Transverse colon (tissue), 4 donors: ENCODE measurements around the gene ZNF559. TPM values are rescaled to one million over a fixed set of nuclear protein-coding genes. Genes with fewer than 3 reads are reported as not detected.

Experiments
- DNase-seq: peaks from one replicate; pipeline ENCODE4 v3.0.0-alpha.2; 2019
- H3K27ac ChIP-seq, 4 donors: fragments of 200-600 bp; sonication (generic); 2 replicates each; pipeline ENCODE4 v1.5.1; 2016 to 2018; ENCODE audit warnings: inconsistent platforms in 4 of 4
- H3K27me3 ChIP-seq: fragments of 200-600 bp; sonication (generic); 2 replicates; pipeline ENCODE4 v1.5.1; 2017; ENCODE audit warnings: inconsistent platforms
- H3K36me3 ChIP-seq, 4 donors: fragments of 200-600 bp; sonication (generic); 2 replicates each; pipeline ENCODE4 v1.5.1; 2017 to 2019; ENCODE audit warnings: inconsistent platforms in 4 of 4
- H3K4me1 ChIP-seq, 4 donors: fragments of 200-600 bp; sonication (generic); 2 replicates each; pipeline ENCODE4 v1.5.1; 2017 to 2020; ENCODE audit warnings: inconsistent platforms in 4 of 4
- H3K4me3 ChIP-seq, 4 donors: fragments of 200-600 bp; sonication (generic); 1 replicate in 1 of 4; 2 replicates in 3 of 4; pipeline versions ENCODE4 v1.5.1 to v1.6.1; 2017 to 2019; ENCODE audit warnings: inconsistent platforms in 4 of 4
- H3K9me3 ChIP-seq, 2 donors: fragments of 200-600 bp; sonication (generic); 2 replicates each; pipeline ENCODE4 v1.5.1; 2017 to 2019; ENCODE audit warnings: inconsistent platforms in 2 of 2
- CTCF ChIP-seq, 5 experiments: fragments of 200-600 bp in 3 of 5; fragments of 450-650 bp in 2 of 5; sonication (generic) in 3 of 5; IDR thresholded peaks; 1 replicate in 2 of 5; 2 replicates in 3 of 5; pipeline ENCODE4 v1.5.1; 2016 to 2017; ENCODE audit warnings: antibody characterized with exemption in 5 of 5, inconsistent platforms in 3 of 5, mild to moderate bottlenecking in 2 of 5, moderate library complexity in 1 of 5
- EP300 ChIP-seq: sonication (generic); formaldehyde crosslinking; IDR thresholded peaks from one replicate; pipeline ENCODE4 v1.6.1; 2017; ENCODE audit warnings: antibody characterized with exemption, low read depth
- POLR2A ChIP-seq: fragments of 450-650 bp; IDR thresholded peaks from one replicate; pipeline ENCODE4 v1.6.1; 2016; ENCODE audit warnings: antibody characterized with exemption, mild to moderate bottlenecking, moderate library complexity
- POLR2AphosphoS5 ChIP-seq, 3 donors: sonication (generic); formaldehyde crosslinking; IDR thresholded peaks; one replicate each; pipeline ENCODE4 v1.6.1; 2016; ENCODE audit warnings: antibody characterized with exemption in 3 of 3
- WGBS, 2 donors: methylation state at CpG; one replicate each; pipeline ENCODE4 v1.1.5; 2018; ENCODE audit warnings: low coverage in 1 of 2; 5-methylcytosine and 5-hydroxymethylcytosine counted together
- in situ Hi-C, 4 donors: fragments of 200-750 bp; cut with MboI; loops; one replicate each; pipeline versions ENCODE4 v1.15.0 to v1.15.1; 2017; ENCODE audit warnings: low sequenced_read_pairs in 3 of 4, low pct_ligation_motif_present in 1 of 4, low pct_unique_long_range_greater_than_20kb in 1 of 4
- intact Hi-C: fragments of 100-400 bp; cut with DNase I; formaldehyde crosslinking; loops from one replicate; pipeline ENCODE4 v1.15.1; 2023; ENCODE audit warnings: low total_unique reads
- total RNA-seq, 4 donors: library from RNA; depleted of rRNA; stranded (reverse); fragments of >200 nt; gene quantifications; one replicate each; pipeline ENCODE4 v1.1.0, GENCODE V29; 2016

ZNF559 gene
- total RNA-seq, 4 donors from 2014 or later = 4.4 to 106 (median 12.9) TPM

DNA sequence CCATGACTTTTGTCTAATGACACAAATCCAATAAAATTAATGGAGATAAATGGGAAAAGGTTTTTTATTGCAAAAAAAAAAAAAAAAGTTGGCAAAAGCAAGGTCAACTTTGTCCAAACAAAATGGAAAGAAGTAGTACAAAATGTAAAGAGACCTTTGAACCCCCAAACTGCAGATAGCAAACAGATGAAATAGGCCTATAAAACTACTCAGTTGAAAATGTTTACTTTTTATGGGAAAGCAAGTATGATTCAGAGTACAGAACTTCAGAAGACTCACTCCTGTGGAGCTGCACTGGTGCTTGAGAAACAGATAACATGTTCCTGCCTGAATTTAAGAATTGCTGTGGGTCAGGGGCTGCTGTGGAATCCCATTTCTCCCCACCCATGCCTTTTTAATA, 29.0 kb downstream of the ZNF559 start:
- H3K9me3 ChIP-seq = peaks cover 84 to 99% of the 10 kb centered on the region in 2 donors
- H3K27ac ChIP-seq = no peak overlapping the region
- peaks cover 0 to 16% (median 5%) of the 10 kb centered on the region in 4 donors for H3K36me3 ChIP-seq
- no peak for DNase-seq
- no peak for TF ChIP-seq CTCF (IDR thresholded peaks at IDR 0.05)
- TF ChIP-seq POLR2AphosphoS5 (IDR thresholded peaks at IDR 0.05) = no peak
- no peak for TF ChIP-seq EP300
- TF ChIP-seq POLR2A = no peak
- H3K4me1 ChIP-seq = no peaks in the 10 kb centered on the region
- no peaks in the 10 kb centered on the region for H3K27me3 ChIP-seq
- no peak overlapping the region for H3K4me3 ChIP-seq
- intact Hi-C loops (no loop called here), in situ Hi-C loops (no loop called here)

- 100% methylated on average over 2 of the region's 2 CpGs; no CpG with 5 or more reads in 1 of the 2 donors for WGBS, 2 donors
- intact Hi-C loops = no loop called here
- in situ Hi-C loops = no loop called here
- DNase-seq = no peak
- Histone ChIP-seq H3K27me3 (no peaks in the 10 kb centered on the region), H3K27ac (no peak overlapping the region), H3K4me3 (no peak overlapping the region), H3K9me3 (peaks cover 81 to 93% of the 10 kb centered on the region in 2 donors), H3K36me3 (peaks cover 0 to 10% (median 3%) of the 10 kb centered on the region in 4 donors), H3K4me1 (no peaks in the 10 kb centered on the region)
- TF ChIP-seq POLR2AphosphoS5 (IDR thresholded peaks at IDR 0.05) (no peak), EP300 (no peak), CTCF (IDR thresholded peaks at IDR 0.05) (no peak), POLR2A (no peak)
Observed at GRCh38 chr19:9354651-9355050, 30.7 kb downstream of the ZNF559 start.

GRCh38 chr19:9362905-9363304, 38.9 kb downstream of the ZNF559 start, which contains the start of gene ZNF177:
Gene ZNF177, plus strand, starts transcription at chr19:9363013. Its CDS starts 15,299 bp downstream, at chr19:9378312.
- no peak within 1 kb of the TSS for H3K4me3 ChIP-seq
- H3K27ac ChIP-seq = no peak within 1 kb of the TSS
- in situ Hi-C loops (no loop called here), intact Hi-C loops (no loop called here)
- WGBS, 2 donors = 34% methylated on average over 28 of the region's 28 CpGs; no CpG with 5 or more reads in 1 of the 2 donors
- peaks cover 0 to 10% (median 3%) of the 10 kb centered on the region in 4 donors for H3K36me3 ChIP-seq
- peaks cover 66 to 67% of the 10 kb centered on the region in 2 donors for H3K9me3 ChIP-seq
- H3K27me3 ChIP-seq = no peaks in the 10 kb centered on the region
- DNase-seq = no peak
- TF ChIP-seq EP300 (no peak), CTCF (IDR thresholded peaks at IDR 0.05) (no peak)
- H3K4me1 ChIP-seq = no peaks in the 10 kb centered on the region

GRCh38 chr19:9370738-9371619, 47.0 kb downstream of the ZNF559 start:
- H3K36me3 ChIP-seq = peaks cover 0 to 30% (median 3%) of the 10 kb centered on the region in 4 donors
- intact Hi-C loops = no loop called here
- TF ChIP-seq CTCF (IDR thresholded peaks at IDR 0.05) (no peak), POLR2AphosphoS5 (IDR thresholded peaks at IDR 0.05) (no peak), POLR2A (no peak), EP300 (no peak)
- in situ Hi-C loops = no loop called here
- no peaks in the 10 kb centered on the region for H3K4me1 ChIP-seq
- no peaks in the 10 kb centered on the region for H3K27me3 ChIP-seq
- no peak overlapping the region for H3K4me3 ChIP-seq
- 89 to 95% methylated on average over 5 to 6 of the region's 6 CpGs for WGBS, 2 donors
- no peak overlapping the region for H3K27ac ChIP-seq
- H3K9me3 ChIP-seq = peaks cover 83 to 86% of the 10 kb centered on the region in 2 donors
- DNase-seq = no peak
